22Rv1 (cell line): Measurements from ENCODE around the gene UTY.

Source experiments
- H3K27ac ChIP-seq: fragments of 450-650 bp; 2 replicates; pipeline ENCODE4 v1.5.1; 2017
- ZFX ChIP-seq: fragments of 450-650 bp; IDR thresholded peaks from 2 replicates; pipeline ENCODE4 v1.6.1; 2017; ENCODE audit warnings: antibody characterized with exemption, borderline replicate concordance
- TF ChIP-seq, protein P1 (sequence below): fragments of 450-650 bp; IDR thresholded peaks from 2 replicates; pipeline ENCODE4 v1.5.1; 2017; ENCODE audit warnings: mild to moderate bottlenecking

The UTY gene

DNA sequence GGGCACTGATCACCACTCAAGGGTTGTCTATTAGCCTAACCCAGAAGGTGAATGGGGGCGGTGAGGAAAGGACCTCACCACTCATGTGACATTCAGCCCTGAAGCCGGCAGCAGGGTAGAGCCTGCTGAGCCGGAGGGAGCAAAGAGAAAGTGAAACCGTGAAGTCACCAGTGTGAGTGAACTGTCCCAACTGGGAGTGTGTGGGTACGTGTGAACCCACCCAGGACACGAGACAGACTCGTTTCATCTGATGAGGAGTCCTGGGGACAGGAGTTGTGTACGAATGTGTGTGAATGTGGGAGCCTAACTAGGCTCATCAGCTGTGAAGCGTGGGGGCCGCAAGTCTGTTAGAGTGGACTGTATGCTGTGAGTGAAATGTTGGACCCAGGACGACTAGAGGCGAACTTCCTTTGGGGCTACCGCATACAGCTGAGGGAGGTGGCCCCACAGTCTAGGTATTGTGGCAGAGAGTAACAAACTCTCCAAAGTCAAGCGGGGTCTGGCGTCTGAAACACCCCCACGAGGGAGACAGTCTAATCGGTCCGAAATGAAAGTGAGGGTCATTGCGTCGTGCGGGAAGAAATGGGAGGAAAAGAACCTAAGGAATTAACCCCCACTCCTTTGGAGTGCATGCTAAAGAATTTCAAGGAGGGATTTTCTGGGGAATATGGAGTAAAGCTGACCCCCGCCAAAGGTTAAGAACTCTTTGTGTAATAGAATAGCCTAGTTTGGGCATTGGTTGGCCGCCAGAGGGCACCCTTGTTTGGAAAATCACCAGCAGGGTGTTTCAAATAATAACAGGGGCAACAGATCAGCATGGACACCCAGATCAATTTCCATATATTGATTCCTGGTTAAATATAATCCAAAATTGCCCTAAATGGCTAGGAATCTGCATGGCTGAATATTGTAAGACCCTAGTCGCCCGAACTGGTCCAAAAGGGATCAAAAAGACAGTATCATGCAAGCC is 43.6 kb downstream of the UTY start:
- H3K27ac ChIP-seq = no peak overlapping the region
- TF ChIP-seq, protein P1, sequence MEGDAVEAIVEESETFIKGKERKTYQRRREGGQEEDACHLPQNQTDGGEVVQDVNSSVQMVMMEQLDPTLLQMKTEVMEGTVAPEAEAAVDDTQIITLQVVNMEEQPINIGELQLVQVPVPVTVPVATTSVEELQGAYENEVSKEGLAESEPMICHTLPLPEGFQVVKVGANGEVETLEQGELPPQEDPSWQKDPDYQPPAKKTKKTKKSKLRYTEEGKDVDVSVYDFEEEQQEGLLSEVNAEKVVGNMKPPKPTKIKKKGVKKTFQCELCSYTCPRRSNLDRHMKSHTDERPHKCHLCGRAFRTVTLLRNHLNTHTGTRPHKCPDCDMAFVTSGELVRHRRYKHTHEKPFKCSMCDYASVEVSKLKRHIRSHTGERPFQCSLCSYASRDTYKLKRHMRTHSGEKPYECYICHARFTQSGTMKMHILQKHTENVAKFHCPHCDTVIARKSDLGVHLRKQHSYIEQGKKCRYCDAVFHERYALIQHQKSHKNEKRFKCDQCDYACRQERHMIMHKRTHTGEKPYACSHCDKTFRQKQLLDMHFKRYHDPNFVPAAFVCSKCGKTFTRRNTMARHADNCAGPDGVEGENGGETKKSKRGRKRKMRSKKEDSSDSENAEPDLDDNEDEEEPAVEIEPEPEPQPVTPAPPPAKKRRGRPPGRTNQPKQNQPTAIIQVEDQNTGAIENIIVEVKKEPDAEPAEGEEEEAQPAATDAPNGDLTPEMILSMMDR = peak; percentile 54
- no peak for TF ChIP-seq ZFX

DNA sequence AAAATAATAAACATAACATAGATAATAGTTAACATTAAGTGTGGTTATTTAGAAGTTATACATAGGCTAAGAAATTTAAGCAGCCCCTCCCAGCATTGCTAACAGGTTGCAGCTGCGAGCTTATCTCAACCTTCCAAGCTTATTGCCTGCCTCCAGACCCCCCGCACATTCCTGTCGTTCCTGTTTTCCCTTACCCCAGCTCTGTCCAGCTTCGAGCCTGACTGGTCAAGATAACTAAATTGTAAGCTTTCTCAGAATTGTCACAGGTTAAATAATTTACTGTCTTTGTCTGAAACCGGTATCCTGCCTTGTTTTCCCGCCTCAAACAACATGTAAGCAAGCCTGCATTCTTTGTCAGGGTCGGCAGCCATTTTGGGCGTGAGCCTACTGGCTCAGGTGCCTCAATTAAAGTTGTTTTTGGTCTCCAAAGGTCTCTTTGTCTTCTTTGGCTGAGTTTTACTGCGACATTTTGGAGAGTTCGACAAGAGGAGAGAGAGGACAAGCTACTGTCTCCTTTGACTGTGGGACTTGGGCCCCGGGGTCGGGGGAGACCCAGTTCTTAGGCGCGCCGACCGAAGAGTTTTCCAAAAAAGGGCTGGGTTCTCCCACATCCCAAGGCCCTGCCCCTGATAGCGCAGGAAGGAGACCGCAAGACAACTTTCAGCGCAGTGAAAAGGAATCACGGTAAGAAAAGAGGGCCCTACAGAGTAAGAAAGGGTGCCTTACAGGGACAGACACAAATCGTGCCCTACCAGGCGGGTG is 44.4 kb downstream of the UTY start:
- no peak overlapping the region for H3K27ac ChIP-seq

DNA sequence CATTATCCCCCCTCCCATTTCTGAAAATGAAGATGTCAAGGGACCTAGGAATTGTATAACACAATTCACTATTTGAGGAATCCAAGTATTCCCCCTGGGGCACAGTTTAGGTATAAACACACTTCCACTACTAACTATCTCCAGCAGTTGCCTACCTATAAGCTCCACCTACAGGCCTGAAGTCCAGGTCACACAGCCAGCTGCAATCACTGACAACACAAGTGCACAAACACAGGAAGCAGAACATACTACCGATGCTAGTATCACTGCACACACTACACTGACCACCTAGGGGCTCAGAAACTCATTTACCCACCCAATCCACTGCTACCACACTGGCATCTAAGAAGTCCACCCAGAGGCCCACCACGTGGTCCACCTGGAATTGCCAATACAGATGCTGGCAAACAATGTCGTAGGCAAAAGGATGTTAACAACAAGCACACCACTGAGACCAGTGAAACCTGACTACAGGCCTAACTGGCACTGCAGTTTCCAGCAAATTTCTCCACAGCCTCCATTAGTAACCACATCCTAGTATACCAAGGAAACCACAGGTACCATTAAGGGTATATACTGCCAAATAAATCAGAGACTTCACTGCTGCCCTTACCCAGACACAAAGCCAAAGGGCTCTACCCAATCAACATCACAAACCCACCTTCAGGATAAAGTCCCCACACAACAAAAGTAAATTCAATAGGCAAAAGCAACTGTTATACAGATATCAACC is 47.4 kb downstream of the UTY start:
- no peak overlapping the region for H3K27ac ChIP-seq
- TF ChIP-seq, protein P1 = no peak
- TF ChIP-seq ZFX = no peak

More for the DNA sequence above, 44.4 kb downstream of the UTY start:
- TF ChIP-seq ZFX = no peak
- TF ChIP-seq, protein P1 = no peak

DNA sequence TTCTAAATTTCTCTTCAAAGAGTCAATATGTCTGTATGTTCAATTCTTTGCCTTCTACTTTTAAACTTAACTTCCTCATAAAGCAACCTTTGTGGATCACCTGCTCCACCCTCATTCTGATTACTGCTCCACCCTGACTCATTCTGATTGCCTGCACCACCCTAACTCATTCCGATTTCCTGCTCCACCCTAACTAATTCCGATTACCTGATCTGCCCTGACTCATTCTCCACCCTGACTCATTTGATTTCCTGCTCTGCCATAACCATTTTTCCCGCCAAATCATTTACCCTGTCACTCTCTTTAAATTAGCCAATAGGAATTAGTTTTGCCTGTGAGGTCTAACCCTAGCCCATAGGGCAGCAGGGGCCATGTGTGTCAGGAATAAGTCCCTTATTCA is 50.3 kb downstream of the UTY start:
- no peak overlapping the region for H3K27ac ChIP-seq
- TF ChIP-seq, protein P1 = no peak
- TF ChIP-seq ZFX = no peak

DNA sequence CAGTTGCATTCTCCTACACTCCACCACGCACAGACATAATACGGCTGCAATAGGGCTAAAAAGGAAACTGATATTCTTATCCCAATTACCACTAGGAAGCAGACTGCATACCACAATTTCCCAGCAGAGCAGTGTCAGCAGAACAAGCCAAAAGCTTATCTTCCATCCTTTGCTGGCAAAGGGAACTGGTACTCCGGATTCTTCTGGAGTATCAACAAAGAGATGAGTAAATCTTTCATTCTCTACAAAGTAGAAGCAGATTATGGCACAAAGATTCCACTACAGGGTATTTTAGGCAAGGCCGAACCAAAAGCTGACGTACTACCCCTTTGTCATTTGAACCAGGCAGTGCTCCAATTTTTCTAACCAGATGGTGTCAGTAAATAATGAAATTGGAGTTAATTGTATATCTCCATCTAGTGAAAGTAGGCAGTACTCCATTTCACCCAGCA is 56.5 kb downstream of the UTY start:
- H3K27ac ChIP-seq = no peak overlapping the region

DNA sequence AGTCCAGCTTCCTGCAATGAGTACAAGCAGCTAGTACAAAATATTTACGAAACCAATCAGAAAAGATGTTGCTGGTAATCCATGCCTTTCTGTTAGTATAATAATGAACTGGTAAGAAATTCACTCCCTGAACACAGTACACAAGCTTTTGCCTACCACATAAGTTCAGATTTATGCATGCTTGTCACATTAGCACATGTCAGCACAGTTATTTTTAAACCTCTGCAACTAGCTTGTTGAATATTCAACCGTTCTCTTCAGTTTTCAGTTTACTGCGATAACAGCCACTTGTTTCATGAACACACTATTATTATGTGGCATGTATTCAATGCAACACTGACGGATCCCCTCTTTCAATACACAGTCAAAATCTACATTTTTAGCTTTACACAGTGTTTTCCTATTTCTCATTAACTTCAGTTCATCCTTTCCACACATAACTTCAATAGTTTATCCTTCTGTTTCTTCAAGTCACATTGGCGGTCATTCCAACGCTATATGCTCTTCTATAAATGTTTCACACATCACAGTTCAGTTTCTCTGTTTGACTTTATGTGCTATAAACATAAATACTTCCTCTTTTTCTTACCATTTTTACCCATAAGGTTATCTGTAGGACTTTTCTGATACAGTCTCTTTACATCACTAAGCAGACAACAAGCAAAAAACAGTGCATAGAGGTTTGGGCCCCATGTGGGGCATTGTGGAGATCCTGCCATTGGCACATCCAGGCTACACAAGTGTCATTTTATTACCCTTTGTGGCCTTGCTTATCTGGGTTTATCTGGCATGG is 62.8 kb downstream of the UTY start:
- H3K27ac ChIP-seq = no peak overlapping the region
- TF ChIP-seq, protein P1 = no peak
- no peak for TF ChIP-seq ZFX

More for the DNA sequence above, 56.5 kb downstream of the UTY start:
- TF ChIP-seq, protein P1 = no peak
- no peak for TF ChIP-seq ZFX
